ENCODE measurements around the gene CNTNAP2. TPM values are rescaled to one million over a fixed set of nuclear protein-coding genes. Genes with fewer than 3 reads are reported as not detected.

The CNTNAP2 gene
- total and polyA plus RNA-seq, 2 of the 8 experiments (the other 6 are each of a cell fraction or from before 2014, with no cell fraction given), result 27.9 to 71.0 TPM

GRCh38 chr7:146862415-146862814 lies 745.8 kb downstream of the CNTNAP2 start (continued):
- TF ChIP-seq SIRT6 (IDR thresholded peaks at IDR 0.05; ENCODE audit: low read length) (no peak), JUND (IDR thresholded peaks at IDR 0.05; ENCODE audit: low read length) (no peak), RFX5 (IDR thresholded peaks at IDR 0.05; ENCODE audit: borderline replicate concordance, low read depth, low read length) (no peak), GABPA (IDR thresholded peaks at IDR 0.05; ENCODE audit: borderline replicate concordance, insufficient read depth, low read length) (no peak), BCL11A (IDR thresholded peaks at IDR 0.05; ENCODE audit: low read depth in 2 of 2, low read length in 2 of 2) (no peak), EGR1 (IDR thresholded peaks at IDR 0.05; ENCODE audit: borderline replicate concordance, low read depth, low read length) (no peak)
